ENCODE data around the gene LPP. TPM values are rescaled to one million over a fixed set of nuclear protein-coding genes. Genes with fewer than 3 reads are reported as not detected.

Gene LPP
- total RNA-seq, 1 donor = 77.4 TPM

GRCh38 chr3:188656196-188656982 is 502.4 kb downstream of the LPP start:
- H3K27me3 ChIP-seq (ENCODE audit: insufficient read depth, low read length) = no peaks in the 10 kb centered on the region
- H4K20me1 ChIP-seq (ENCODE audit: insufficient read depth, low read length) = peaks cover 2% of the 10 kb centered on the region
- peak; percentile 66 for DNase-seq (ENCODE audit: insufficient read length, low spot score, missing footprints)
- H3K9me3 ChIP-seq (ENCODE audit: low read depth, low read length) = no peaks in the 10 kb centered on the region
- no peak for TF ChIP-seq CTCF (IDR thresholded peaks at IDR 0.05; ENCODE audit: extremely low read depth, low read depth, low read length)
- no peak overlapping the region for H3K4me3 ChIP-seq (ENCODE audit: insufficient read depth, low read length)
- peaks cover 37% of the 10 kb centered on the region for H3K79me2 ChIP-seq (ENCODE audit: insufficient read depth, low read length)
- no peak overlapping the region for H3K4me2 ChIP-seq (ENCODE audit: insufficient read depth, low read length)
- H3K4me1 ChIP-seq (ENCODE audit: insufficient read depth, low read length) = peaks cover 7% of the 10 kb centered on the region
- no peak overlapping the region for H2AFZ ChIP-seq (ENCODE audit: low read length)
- H3K36me3 ChIP-seq (ENCODE audit: insufficient read depth, low read length) = no peaks in the 10 kb centered on the region
- peak overlapping the region; percentile 29 for H3K27ac ChIP-seq (ENCODE audit: low read depth, low read length)

- DNase-seq (ENCODE audit: insufficient read length, low spot score, missing footprints) = no peak
- H2AFZ ChIP-seq (ENCODE audit: low read length) = no peak overlapping the region
- H4K20me1 ChIP-seq (ENCODE audit: insufficient read depth, low read length) = no peaks in the 10 kb centered on the region
- H3K4me1 ChIP-seq (ENCODE audit: insufficient read depth, low read length) = peaks cover 7% of the 10 kb centered on the region
- H3K9me3 ChIP-seq (ENCODE audit: low read depth, low read length) = no peaks in the 10 kb centered on the region
- H3K4me3 ChIP-seq (ENCODE audit: insufficient read depth, low read length) = no peak overlapping the region
- TF ChIP-seq CTCF (IDR thresholded peaks at IDR 0.05; ENCODE audit: extremely low read depth, low read depth, low read length) = no peak
- no peak overlapping the region for H3K27ac ChIP-seq (ENCODE audit: low read depth, low read length)
- H3K36me3 ChIP-seq (ENCODE audit: insufficient read depth, low read length) = no peaks in the 10 kb centered on the region
- H3K79me2 ChIP-seq (ENCODE audit: insufficient read depth, low read length) = peaks cover 40% of the 10 kb centered on the region
- H3K4me2 ChIP-seq (ENCODE audit: insufficient read depth, low read length) = no peak overlapping the region
- no peaks in the 10 kb centered on the region for H3K27me3 ChIP-seq (ENCODE audit: insufficient read depth, low read length)
Observed at GRCh38 chr3:188658606-188659005, 504.6 kb downstream of the LPP start.

- no peaks in the 10 kb centered on the region for H3K9me3 ChIP-seq (ENCODE audit: low read depth, low read length)
- no peak overlapping the region for H3K4me2 ChIP-seq (ENCODE audit: insufficient read depth, low read length)
- H3K79me2 ChIP-seq (ENCODE audit: insufficient read depth, low read length) = peaks cover 41% of the 10 kb centered on the region
- no peak overlapping the region for H3K4me3 ChIP-seq (ENCODE audit: insufficient read depth, low read length)
- no peak for DNase-seq (ENCODE audit: insufficient read length, low spot score, missing footprints)
- H2AFZ ChIP-seq (ENCODE audit: low read length) = no peak overlapping the region
- no peak overlapping the region for H3K27ac ChIP-seq (ENCODE audit: low read depth, low read length)
- H3K36me3 ChIP-seq (ENCODE audit: insufficient read depth, low read length) = no peaks in the 10 kb centered on the region
- no peak for TF ChIP-seq CTCF (IDR thresholded peaks at IDR 0.05; ENCODE audit: extremely low read depth, low read depth, low read length)
- peaks cover 7% of the 10 kb centered on the region for H3K4me1 ChIP-seq (ENCODE audit: insufficient read depth, low read length)
- H3K27me3 ChIP-seq (ENCODE audit: insufficient read depth, low read length) = no peaks in the 10 kb centered on the region
- no peaks in the 10 kb centered on the region for H4K20me1 ChIP-seq (ENCODE audit: insufficient read depth, low read length)
Observed at GRCh38 chr3:188659449-188660090, 505.6 kb downstream of the LPP start.

- no peaks in the 10 kb centered on the region for H3K27me3 ChIP-seq (ENCODE audit: insufficient read depth, low read length)
- no peak for DNase-seq (ENCODE audit: insufficient read length, low spot score, missing footprints)
- H4K20me1 ChIP-seq (ENCODE audit: insufficient read depth, low read length) = no peaks in the 10 kb centered on the region
- no peak for TF ChIP-seq CTCF (IDR thresholded peaks at IDR 0.05; ENCODE audit: extremely low read depth, low read depth, low read length)
- no peak overlapping the region for H3K4me2 ChIP-seq (ENCODE audit: insufficient read depth, low read length)
- no peak overlapping the region for H2AFZ ChIP-seq (ENCODE audit: low read length)
- H3K9me3 ChIP-seq (ENCODE audit: low read depth, low read length) = no peaks in the 10 kb centered on the region
- no peak overlapping the region for H3K27ac ChIP-seq (ENCODE audit: low read depth, low read length)
- peaks cover 7% of the 10 kb centered on the region for H3K4me1 ChIP-seq (ENCODE audit: insufficient read depth, low read length)
- H3K4me3 ChIP-seq (ENCODE audit: insufficient read depth, low read length) = no peak overlapping the region
- no peaks in the 10 kb centered on the region for H3K36me3 ChIP-seq (ENCODE audit: insufficient read depth, low read length)
- H3K79me2 ChIP-seq (ENCODE audit: insufficient read depth, low read length) = peaks cover 44% of the 10 kb centered on the region
Observed at GRCh38 chr3:188660415-188660814, 506.5 kb downstream of the LPP start.
